Measurements from ENCODE around the gene CBX4. TPM values are rescaled to one million over a fixed set of nuclear protein-coding genes. Genes with fewer than 3 reads are reported as not detected.

The CBX4 gene
- total RNA-seq, 1 donor from 2014 or later = 2.7 TPM

- H3K9ac ChIP-seq = no peak overlapping the region
- no peak overlapping the region for H3K4me2 ChIP-seq
- H3K9me3 Mint-ChIP-seq = no peaks in the 10 kb centered on the region
- peaks cover 18% of the 10 kb centered on the region for H3K36me3 Mint-ChIP-seq
- peaks cover 93% of the 10 kb centered on the region for H4K20me1 ChIP-seq (ENCODE audit: low read depth)
- peaks cover 40% of the 10 kb centered on the region for H3K4me1 Mint-ChIP-seq
- H3K27ac Mint-ChIP-seq = no peak overlapping the region
- DNase-seq (ENCODE audit: low spot score) = no peak
- peaks cover 52% of the 10 kb centered on the region for H3K27me3 ChIP-seq
- H3K27ac ChIP-seq = no peak overlapping the region
- peaks cover 3% of the 10 kb centered on the region for H3K79me2 ChIP-seq (ENCODE audit: low read depth)
- TF ChIP-seq EZH2phosphoT487 (IDR thresholded peaks at IDR 0.05) (no peak), EZH2 (IDR thresholded peaks at IDR 0.05) (no peak), CTCF (IDR thresholded peaks at IDR 0.05) (no peak)
- no peak overlapping the region for H3K4me3 ChIP-seq
- H2AFZ ChIP-seq (replicated peaks) = no peak overlapping the region
- peaks cover 56% of the 10 kb centered on the region for H3F3A ChIP-seq (ENCODE audit: low read depth)
- H3K4me3 Mint-ChIP-seq = no peak overlapping the region
- H3K9me3 ChIP-seq (ENCODE audit: low read depth) = no peaks in the 10 kb centered on the region
- H3K27me3 Mint-ChIP-seq (ENCODE audit: insufficient read depth, low read depth) = peaks cover 35% of the 10 kb centered on the region
- peaks cover 16% of the 10 kb centered on the region for H3K4me1 ChIP-seq
- H3K36me3 ChIP-seq = no peaks in the 10 kb centered on the region
Measured at GRCh38 chr17:79786930-79787643, 52.2 kb downstream of the CBX4 start.

GRCh38 chr17:79785900-79786810, 53.1 kb downstream of the CBX4 start:
- H3K27me3 ChIP-seq = peaks cover 42% of the 10 kb centered on the region
- no peak overlapping the region for H2AFZ ChIP-seq (replicated peaks)
- H3K4me2 ChIP-seq = no peak overlapping the region
- Mint-ChIP-seq H3K4me3 (no peak overlapping the region), H3K36me3 (peaks cover 20% of the 10 kb centered on the region), H3K9me3 (no peaks in the 10 kb centered on the region), H3K4me1 (peaks cover 39% of the 10 kb centered on the region), H3K27ac (no peak overlapping the region), H3K27me3 (ENCODE audit: insufficient read depth, low read depth) (peaks cover 33% of the 10 kb centered on the region)
- peaks cover 13% of the 10 kb centered on the region for H3K79me2 ChIP-seq (ENCODE audit: low read depth)
- TF ChIP-seq EZH2 (IDR thresholded peaks at IDR 0.05) (no peak), CTCF (IDR thresholded peaks at IDR 0.05) (no peak), EZH2phosphoT487 (IDR thresholded peaks at IDR 0.05) (no peak)
- H3K9ac ChIP-seq = no peak overlapping the region
- H3K4me1 ChIP-seq = peaks cover 16% of the 10 kb centered on the region
- no peak overlapping the region for H3K4me3 ChIP-seq
- peaks cover 93% of the 10 kb centered on the region for H4K20me1 ChIP-seq (ENCODE audit: low read depth)
- DNase-seq (ENCODE audit: low spot score) = no peak
- peak overlapping the region; percentile 3 for H3K27ac ChIP-seq
- no peaks in the 10 kb centered on the region for H3K9me3 ChIP-seq (ENCODE audit: low read depth)
- H3K36me3 ChIP-seq = no peaks in the 10 kb centered on the region
- peaks cover 48% of the 10 kb centered on the region for H3F3A ChIP-seq (ENCODE audit: low read depth)

GRCh38 chr17:79785017-79785899, 54.0 kb downstream of the CBX4 start:
- H2AFZ ChIP-seq (replicated peaks) = no peak overlapping the region
- H4K20me1 ChIP-seq (ENCODE audit: low read depth) = peaks cover 93% of the 10 kb centered on the region
- peaks cover 33% of the 10 kb centered on the region for H3K27me3 ChIP-seq
- peaks cover 22% of the 10 kb centered on the region for H3K79me2 ChIP-seq (ENCODE audit: low read depth)
- H3K4me1 ChIP-seq = peaks cover 22% of the 10 kb centered on the region
- DNase-seq (ENCODE audit: low spot score) = no peak
- no peaks in the 10 kb centered on the region for H3K36me3 ChIP-seq
- no peak overlapping the region for H3K4me3 Mint-ChIP-seq
- H3K27me3 Mint-ChIP-seq (ENCODE audit: insufficient read depth, low read depth) = peaks cover 28% of the 10 kb centered on the region
- H3K27ac ChIP-seq = peak overlapping the region; percentile 3
- peak overlapping the region; percentile 72 for H3K27ac Mint-ChIP-seq
- H3K9ac ChIP-seq = no peak overlapping the region
- H3K4me1 Mint-ChIP-seq = peaks cover 44% of the 10 kb centered on the region
- no peaks in the 10 kb centered on the region for H3K9me3 Mint-ChIP-seq
- no peaks in the 10 kb centered on the region for H3K9me3 ChIP-seq (ENCODE audit: low read depth)
- peaks cover 26% of the 10 kb centered on the region for H3K36me3 Mint-ChIP-seq
- H3F3A ChIP-seq (ENCODE audit: low read depth) = peaks cover 45% of the 10 kb centered on the region
- TF ChIP-seq EZH2phosphoT487 (IDR thresholded peaks at IDR 0.05) (no peak), CTCF (IDR thresholded peaks at IDR 0.05) (no peak), EZH2 (IDR thresholded peaks at IDR 0.05) (no peak)
- H3K4me3 ChIP-seq = no peak overlapping the region
- no peak overlapping the region for H3K4me2 ChIP-seq
